RPMI8226 (cell line): ENCODE measurements around the gene FUT6.

ENCODE experiments used
- DNase-seq: peaks from one replicate; pipeline ENCODE4 v3.0.0-alpha.2; 2015

Gene FUT6

DNA sequence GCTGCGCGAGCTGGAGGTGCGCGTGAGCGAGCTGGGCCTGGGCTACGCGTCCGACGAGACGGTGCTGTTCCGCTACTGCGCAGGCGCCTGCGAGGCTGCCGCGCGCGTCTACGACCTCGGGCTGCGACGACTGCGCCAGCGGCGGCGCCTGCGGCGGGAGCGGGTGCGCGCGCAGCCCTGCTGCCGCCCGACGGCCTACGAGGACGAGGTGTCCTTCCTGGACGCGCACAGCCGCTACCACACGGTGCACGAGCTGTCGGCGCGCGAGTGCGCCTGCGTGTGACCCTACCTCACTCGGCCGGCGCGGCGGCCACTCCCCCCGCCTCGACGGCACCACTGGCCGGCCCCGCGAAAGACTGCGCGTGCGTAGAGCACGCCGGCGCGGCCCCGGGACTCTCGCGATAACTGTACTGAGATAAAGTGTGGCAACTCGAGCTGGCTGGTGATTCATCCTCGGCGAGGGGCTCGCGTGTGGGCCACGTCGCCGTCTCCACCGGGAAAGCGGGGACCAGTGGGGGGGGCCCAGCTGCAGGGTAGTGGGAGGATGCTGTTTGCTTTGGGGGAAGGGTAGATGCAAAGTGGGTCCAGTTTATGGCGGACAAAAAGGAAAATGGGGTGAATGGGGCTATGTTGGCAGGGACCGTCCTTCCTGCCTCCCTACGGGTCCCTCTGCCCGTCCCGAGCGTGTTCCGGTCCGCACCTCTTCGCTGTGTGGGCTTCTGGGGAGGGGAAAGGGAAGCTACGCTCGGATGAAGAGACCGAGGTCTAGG lies 11.4 kb downstream of the FUT6 start:
- peak; percentile 97 for DNase-seq

- DNase-seq: no peak
Measured at GRCh38 chr19:5827342-5827890, 12.1 kb downstream of the FUT6 start.

DNA sequence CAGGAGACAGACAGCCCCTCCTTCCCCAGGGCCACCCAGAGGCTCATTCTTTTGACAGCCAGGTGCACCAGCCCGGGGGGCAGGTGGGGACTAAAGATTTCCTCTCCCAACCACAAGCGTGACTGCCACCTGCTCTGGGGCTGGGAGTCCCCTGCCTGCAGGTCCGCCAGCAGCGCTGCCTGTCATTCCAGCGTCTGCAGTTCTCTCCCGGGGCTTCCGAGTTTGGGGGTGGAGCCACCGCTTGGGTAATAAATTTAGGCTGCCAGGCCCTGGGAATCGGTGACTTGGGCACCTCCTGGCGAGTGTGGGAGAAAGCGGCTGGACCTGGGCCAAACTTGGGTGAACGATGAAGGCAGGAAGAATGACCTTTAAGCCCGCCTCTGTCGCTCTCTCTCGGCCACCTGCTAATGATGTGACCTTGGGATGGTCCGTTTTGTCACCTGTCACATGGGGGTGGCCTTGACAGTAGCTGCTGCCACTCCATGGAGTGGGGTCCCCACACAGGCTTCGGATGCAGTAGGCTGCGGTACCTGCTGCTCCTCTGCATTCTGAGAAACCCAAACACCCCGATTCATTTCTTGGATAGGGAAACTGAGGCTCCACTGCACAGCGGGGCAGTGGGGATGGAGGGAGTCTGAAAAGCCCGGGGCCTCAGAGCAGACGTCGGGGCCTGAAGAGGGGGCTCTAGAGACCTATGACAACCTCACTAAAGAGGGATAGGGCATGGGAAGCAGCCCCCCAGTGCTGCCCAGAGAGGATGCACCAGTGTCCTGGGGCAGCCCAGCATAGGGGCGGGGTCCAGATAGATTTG lies 12.8 kb downstream of the FUT6 start:
- peak; percentile 96 for DNase-seq

- no peak for DNase-seq
Measured at GRCh38 chr19:5825178-5825577, 14.3 kb downstream of the FUT6 start.

GRCh38 chr19:5824751-5825150 lies 14.8 kb downstream of the FUT6 start:
- no peak for DNase-seq

DNA sequence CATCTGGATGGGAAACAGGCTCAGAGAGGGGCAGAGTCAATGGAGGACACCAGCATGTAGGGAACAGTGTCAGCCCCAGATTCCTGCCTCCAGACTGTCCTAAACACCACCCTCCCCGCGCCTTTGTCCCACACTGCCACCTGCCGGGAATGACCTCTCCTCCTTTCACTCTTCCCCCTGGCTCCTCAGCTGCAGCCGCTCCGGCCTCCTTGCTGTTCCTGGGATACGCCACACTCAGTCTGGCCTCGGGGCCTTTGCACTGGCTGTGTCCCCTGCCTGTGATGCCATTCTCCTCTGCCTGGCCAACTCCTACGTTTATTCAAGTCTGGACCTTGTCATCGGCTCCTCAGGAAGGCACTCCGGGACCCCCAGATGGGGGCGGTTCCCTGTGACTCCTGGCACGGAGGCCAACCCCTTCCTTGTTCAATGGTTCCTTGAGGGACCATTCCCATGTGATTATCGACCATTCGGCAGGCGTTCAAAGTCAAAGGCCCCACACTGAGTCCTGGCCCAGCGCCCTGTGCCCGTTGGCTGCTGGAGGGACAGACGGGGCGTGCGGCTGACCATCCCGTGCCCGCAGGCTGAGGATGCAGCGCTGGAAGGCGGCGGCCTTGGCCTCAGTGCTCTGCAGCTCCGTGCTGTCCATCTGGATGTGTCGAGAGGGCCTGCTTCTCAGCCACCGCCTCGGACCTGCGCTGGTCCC lies 15.8 kb downstream of the FUT6 start:
- DNase-seq: no peak

DNA sequence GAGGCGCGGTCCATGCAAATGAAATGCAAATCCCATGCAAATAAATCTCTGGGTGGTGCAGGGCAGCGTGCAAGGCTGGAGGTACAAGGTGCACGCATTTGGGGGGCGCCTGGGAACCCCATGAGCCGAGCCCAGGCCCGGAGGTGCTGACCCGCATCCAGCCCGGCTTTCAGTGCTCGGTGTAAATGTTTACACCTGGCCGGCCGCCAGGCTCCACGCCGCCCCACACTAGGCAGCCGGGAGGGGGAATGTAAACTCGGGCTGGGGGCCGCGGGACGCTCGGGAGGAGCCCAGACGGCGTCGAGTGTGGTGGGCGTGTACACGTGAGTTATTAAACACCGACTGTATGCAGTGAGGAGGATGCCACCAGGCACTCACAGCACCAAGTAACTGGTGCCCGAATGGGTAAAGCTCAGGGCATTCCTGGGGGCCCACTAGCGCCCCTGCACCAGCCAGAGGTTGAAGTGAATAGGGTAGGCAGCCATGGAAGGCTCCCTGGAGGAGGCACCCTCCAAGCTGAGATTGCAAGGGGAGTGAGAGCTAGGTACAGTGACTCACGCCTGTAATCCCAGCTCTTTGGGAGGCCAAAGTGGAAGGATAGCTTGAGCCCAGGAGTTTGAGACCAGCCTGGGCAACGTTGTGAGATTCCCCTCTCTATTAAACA lies 17.2 kb downstream of the FUT6 start:
- DNase-seq: no peak

- no peak for DNase-seq
Measured at GRCh38 chr19:5821521-5822180, 17.9 kb downstream of the FUT6 start.

- no peak for DNase-seq
Measured at GRCh38 chr19:5820785-5821184, 18.7 kb downstream of the FUT6 start.

- no peak for DNase-seq
Measured at GRCh38 chr19:5818594-5818993, 20.9 kb downstream of the FUT6 start.

DNA sequence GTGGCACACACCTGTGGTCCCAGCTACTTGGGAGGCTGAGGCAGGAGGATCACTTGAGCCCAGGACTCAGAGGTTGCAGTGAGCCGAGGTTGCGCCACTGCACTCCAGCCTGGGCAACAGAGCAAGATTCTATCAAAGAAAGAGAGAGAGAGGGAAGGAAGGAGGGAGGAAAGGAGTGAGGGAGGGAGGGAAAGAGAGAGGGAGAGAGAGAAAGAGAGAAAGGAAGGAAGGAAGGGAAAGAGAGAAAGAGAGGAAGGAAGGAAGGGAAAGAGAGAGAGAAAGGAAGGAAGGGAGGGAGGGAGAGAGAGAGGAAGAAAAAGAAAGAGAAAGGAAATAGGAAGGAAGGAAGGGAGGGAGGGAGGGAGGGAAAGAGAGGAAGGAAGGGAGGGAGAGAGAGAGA lies 22.3 kb downstream of the FUT6 start:
- DNase-seq: no peak

- no peak for DNase-seq
Measured at GRCh38 chr19:5814852-5815246, 24.7 kb downstream of the FUT6 start.

- no peak for DNase-seq
Measured at GRCh38 chr19:5814123-5814851, 25.2 kb downstream of the FUT6 start.

DNA sequence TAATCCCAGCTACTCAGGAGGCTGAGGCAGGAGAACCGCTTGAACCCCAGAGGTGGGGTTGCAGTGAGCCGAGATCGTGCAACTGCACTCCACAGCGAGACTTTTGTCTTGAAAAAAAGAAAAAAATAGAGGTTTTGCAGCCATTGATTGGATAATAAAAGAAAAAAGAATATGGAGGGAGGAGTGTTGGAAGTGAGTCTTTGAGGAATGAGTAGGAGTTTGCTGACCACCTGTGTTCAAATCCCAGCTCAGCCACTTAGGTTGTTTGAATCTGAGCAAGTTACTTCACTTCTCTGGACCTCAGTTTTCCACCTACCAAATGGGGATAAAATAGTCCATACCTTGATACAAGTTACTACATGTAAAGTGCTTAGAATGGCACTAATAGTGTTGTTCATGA lies 28.4 kb downstream of the FUT6 start:
- DNase-seq: no peak

DNA sequence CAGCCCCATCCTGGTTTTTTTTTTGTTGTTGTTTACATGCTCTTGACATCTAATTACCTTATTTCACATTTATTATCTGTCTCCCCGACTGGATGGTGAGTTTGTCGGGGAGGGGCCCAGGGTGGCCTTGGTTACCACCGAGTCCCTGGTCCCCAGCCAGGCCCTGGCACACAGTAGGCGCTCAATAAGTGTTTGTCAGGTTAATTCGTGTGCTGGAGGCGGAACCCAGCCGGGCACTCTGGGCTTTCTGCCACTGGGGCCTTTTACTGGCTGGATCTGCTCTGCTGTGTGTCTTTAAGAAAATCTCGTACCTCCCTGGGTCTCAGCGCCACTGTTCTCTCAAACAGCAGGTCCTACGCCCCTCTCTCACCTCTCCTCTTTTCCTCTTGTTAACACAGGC lies 30.0 kb downstream of the FUT6 start:
- DNase-seq: no peak

- no peak for DNase-seq
Measured at GRCh38 chr19:5809053-5809452, 30.4 kb downstream of the FUT6 start.

- no peak for DNase-seq
Measured at GRCh38 chr19:5808120-5808816, 31.2 kb downstream of the FUT6 start.

DNA sequence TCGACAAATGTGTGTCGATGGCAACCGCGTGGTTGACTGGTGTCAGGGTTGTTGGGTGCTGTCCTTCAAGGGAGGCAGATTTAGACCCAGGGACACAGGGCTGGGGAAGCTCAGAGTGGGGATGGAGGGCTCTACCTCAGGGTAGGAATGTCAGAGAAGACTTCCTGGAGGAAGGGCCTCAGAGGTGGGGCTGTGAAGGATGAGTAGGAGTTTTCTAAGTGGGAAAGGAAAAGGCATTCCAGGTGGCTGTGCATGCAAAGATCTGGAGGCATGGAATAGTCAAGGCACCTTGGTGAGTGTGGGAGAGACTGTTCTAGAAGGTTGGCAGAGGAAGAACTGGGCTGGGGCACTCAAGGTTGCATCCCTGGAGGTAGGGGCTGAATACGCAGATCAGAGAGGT lies 32.6 kb downstream of the FUT6 start:
- DNase-seq: no peak

- no peak for DNase-seq
Measured at GRCh38 chr19:5806133-5806489, 33.4 kb downstream of the FUT6 start.

GRCh38 chr19:5805462-5806132 lies 33.9 kb downstream of the FUT6 start:
- DNase-seq: peak; percentile 86
